PC-3 (cell line): ENCODE data around the gene ZNF79. TPM values are rescaled to one million over a fixed set of nuclear protein-coding genes. Genes with fewer than 3 reads are reported as not detected.

Experiments
- ATAC-seq: fragments of 200-7000 bp; cut with Tn5 transposase; 2 replicates; pipeline ENCODE4 v1.9.1; 2020; ENCODE audit warnings: mild to moderate bottlenecking, moderate library complexity
- BruUV-seq: library from RNA; stranded (reverse); fragments of 400-500 nt; replicated peaks from 2 replicates; lab custom pipeline; 2021; lab: Mats Ljungman, UMichigan
- CTCF ChIA-PET: fragments of 300-600 bp; sonication (Branson Sonifier 250); formaldehyde crosslinking; loops from one replicate; lab custom pipeline; 2022; ENCODE audit warnings: antibody characterized with exemption; lab: Charles Lee
- POLR2A ChIA-PET: fragments of 300-600 bp; sonication (Branson Sonifier 250); formaldehyde crosslinking; loops from one replicate; lab custom pipeline; 2022; ENCODE audit warnings: antibody characterized with exemption; ENCODE audit not compliant: unreplicated experiment; lab: Charles Lee
- DNase-seq: peaks from one replicate; pipeline ENCODE4 v3.0.0-alpha.2; 2015
- H2AFZ ChIP-seq: fragments of 300-600 bp; sonication (generic); 2 replicates; pipeline ENCODE4 v1.6.0; 2016; ENCODE audit warnings: antibody characterized with exemption, low read length
- H3F3A ChIP-seq: fragments of 300-600 bp; sonication (generic); one replicate; pipeline ENCODE4 v1.6.0; 2017; ENCODE audit warnings: antibody characterized with exemption, low read length, control low read depth, mild to moderate bottlenecking; ENCODE audit not compliant: unreplicated experiment
- H3K27ac ChIP-seq: fragments of 300-600 bp; sonication (generic); 2 replicates; pipeline ENCODE4 v1.5.1; 2016; ENCODE audit warnings: mild to moderate bottlenecking, low read length
- H3K27me3 ChIP-seq: fragments of 300-600 bp; sonication (generic); 2 replicates; pipeline ENCODE4 v1.6.1; 2016; ENCODE audit warnings: low read length, mixed read lengths
- H3K36me3 ChIP-seq: fragments of 300-600 bp; sonication (generic); 2 replicates; pipeline ENCODE4 v1.6.1; 2016; ENCODE audit warnings: low read depth, mixed run types, low read length, mixed read lengths
- H3K4me1 ChIP-seq: fragments of 300-600 bp; sonication (generic); 2 replicates; pipeline ENCODE4 v1.5.1; 2016; ENCODE audit warnings: low read length; ENCODE audit not compliant: insufficient read depth
- H3K4me2 ChIP-seq: fragments of 300-600 bp; sonication (generic); 2 replicates; pipeline ENCODE4 v1.6.0; 2016; ENCODE audit warnings: low read length
- H3K4me3 ChIP-seq: fragments of 300-600 bp; sonication (generic); 2 replicates; pipeline ENCODE4 v1.5.1; 2016; ENCODE audit warnings: mild to moderate bottlenecking, low read length, mixed read lengths
- H3K79me2 ChIP-seq: fragments of 300-600 bp; sonication (generic); 2 replicates; pipeline ENCODE4 v1.6.1; 2017; ENCODE audit warnings: low read length, mixed read lengths
- H3K9ac ChIP-seq: fragments of 300-600 bp; sonication (generic); 2 replicates; pipeline ENCODE4 v1.6.0; 2016; ENCODE audit warnings: mild to moderate bottlenecking, low read length
- H3K9me2 ChIP-seq: fragments of 300-600 bp; sonication (generic); replicated peaks from 2 replicates; pipeline ENCODE4 v1.6.1; 2016; ENCODE audit warnings: mixed run types, low read length, mixed read lengths
- H3K9me3 ChIP-seq: fragments of 300-600 bp; sonication (generic); 2 replicates; pipeline ENCODE4 v1.6.1; 2016; ENCODE audit warnings: low read length, mixed read lengths
- H4K20me1 ChIP-seq: fragments of 300-600 bp; sonication (generic); 2 replicates; pipeline ENCODE4 v1.6.1; 2016; ENCODE audit warnings: low read length, mixed read lengths
- EZH2 ChIP-seq: fragments of 300-600 bp; sonication (generic); IDR thresholded peaks from one replicate; pipeline ENCODE4 v1.6.1; 2017; ENCODE audit warnings: antibody characterized with exemption, mild to moderate bottlenecking, low read length; ENCODE audit not compliant: unreplicated experiment
- EZH2phosphoT487 ChIP-seq: fragments of 300-600 bp; sonication (generic); IDR thresholded peaks from 2 replicates; pipeline ENCODE4 v1.6.1; 2018; ENCODE audit warnings: mild to moderate bottlenecking, antibody characterized with exemption, low read length, borderline replicate concordance
- intact Hi-C: fragments of 100-400 bp; cut with micrococcal nuclease; formaldehyde crosslinking; loops from 2 replicates; pipeline ENCODE4 v1.9.0; 2023
- total RNA-seq: library from RNA; depleted of rRNA; stranded (reverse); fragments of >200 nt; gene quantifications from 2 replicates; pipeline ENCODE4 v1.2.3, GENCODE V29; 2014
- TF ChIP-seq, protein P1 (sequence below): fragments of 300-600 bp; sonication (generic); conservative IDR thresholded peaks from 2 replicates; pipeline ENCODE4 v1.5.1; 2017; ENCODE audit warnings: antibody characterized with exemption, low read depth, mild to moderate bottlenecking, low read length

The ZNF79 gene
- total RNA-seq, 1 experiment from 2014 or later = 4.9 TPM

DNA sequence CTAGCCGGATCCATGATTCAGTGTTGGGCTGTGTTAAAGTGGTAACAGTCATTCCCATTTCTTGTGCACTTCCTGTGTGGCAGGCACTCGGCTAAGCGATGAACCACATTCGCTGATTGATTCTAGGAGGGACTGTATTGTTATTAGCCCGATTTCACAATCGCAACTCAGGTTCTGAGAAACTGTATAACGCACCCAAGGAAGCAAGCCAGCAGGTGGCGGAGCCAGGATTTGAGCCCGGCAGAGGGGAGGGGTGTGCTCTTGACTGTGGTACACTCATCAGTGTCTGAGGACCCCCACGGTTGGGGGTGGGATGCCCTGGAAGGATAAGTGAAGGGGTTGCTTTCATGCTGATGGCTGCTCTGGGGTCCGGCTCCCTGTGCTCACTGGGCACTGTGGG is 61.8 kb downstream of the ZNF79 start:
- ChIA-PET POLR2A (no interaction called here), CTCF (no interaction called here)
- BruUV-seq = no TSS peak

DNA sequence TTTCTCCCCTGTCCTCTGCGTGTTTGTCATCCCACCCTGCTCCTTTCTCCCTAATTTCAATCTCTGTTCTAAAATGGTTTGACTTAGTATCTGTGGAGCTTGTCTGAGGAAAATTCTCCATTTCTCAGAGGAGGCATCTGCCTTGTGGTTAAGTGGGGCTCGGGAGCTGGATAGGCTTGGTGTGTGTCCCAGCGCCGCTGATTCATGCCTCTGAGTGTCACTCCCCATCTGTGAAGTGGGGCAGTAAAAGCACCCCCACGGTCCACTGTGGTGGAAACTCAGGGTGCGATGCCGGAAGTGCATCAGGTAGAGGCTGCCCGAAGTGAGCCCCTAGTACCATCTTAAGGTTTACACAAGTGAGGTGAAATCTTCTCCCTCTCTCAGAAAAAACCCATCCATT is 64.8 kb downstream of the ZNF79 start:
- no peak for DNase-seq
- no peak overlapping the region for H3K27ac ChIP-seq
- no peak overlapping the region for H2AFZ ChIP-seq
- H3K27me3 ChIP-seq = no peaks in the 10 kb centered on the region
- ChIA-PET CTCF (no interaction called here), POLR2A (no interaction called here)
- H3K4me2 ChIP-seq = no peak overlapping the region
- no peak for ATAC-seq
- no peaks in the 10 kb centered on the region for H4K20me1 ChIP-seq
- no peak overlapping the region for H3K4me3 ChIP-seq
- no peaks in the 10 kb centered on the region for H3K4me1 ChIP-seq
- TF ChIP-seq EZH2phosphoT487 (no peak), EZH2 (no peak)
- TF ChIP-seq, protein P1, sequence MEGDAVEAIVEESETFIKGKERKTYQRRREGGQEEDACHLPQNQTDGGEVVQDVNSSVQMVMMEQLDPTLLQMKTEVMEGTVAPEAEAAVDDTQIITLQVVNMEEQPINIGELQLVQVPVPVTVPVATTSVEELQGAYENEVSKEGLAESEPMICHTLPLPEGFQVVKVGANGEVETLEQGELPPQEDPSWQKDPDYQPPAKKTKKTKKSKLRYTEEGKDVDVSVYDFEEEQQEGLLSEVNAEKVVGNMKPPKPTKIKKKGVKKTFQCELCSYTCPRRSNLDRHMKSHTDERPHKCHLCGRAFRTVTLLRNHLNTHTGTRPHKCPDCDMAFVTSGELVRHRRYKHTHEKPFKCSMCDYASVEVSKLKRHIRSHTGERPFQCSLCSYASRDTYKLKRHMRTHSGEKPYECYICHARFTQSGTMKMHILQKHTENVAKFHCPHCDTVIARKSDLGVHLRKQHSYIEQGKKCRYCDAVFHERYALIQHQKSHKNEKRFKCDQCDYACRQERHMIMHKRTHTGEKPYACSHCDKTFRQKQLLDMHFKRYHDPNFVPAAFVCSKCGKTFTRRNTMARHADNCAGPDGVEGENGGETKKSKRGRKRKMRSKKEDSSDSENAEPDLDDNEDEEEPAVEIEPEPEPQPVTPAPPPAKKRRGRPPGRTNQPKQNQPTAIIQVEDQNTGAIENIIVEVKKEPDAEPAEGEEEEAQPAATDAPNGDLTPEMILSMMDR = no peak
- no peaks in the 10 kb centered on the region for H3K9me2 ChIP-seq
- H3K79me2 ChIP-seq = no peaks in the 10 kb centered on the region
- H3K9ac ChIP-seq = no peak overlapping the region
- no peaks in the 10 kb centered on the region for H3K36me3 ChIP-seq
- BruUV-seq = no TSS peak
- H3K9me3 ChIP-seq = no peaks in the 10 kb centered on the region
- intact Hi-C loops = no loop called here
- H3F3A ChIP-seq = no peaks in the 10 kb centered on the region

More for the DNA sequence above, 61.8 kb downstream of the ZNF79 start:
- no peak overlapping the region for H3K9ac ChIP-seq
- no peak overlapping the region for H2AFZ ChIP-seq
- TF ChIP-seq EZH2phosphoT487 (no peak), EZH2 (no peak)
- TF ChIP-seq, protein P1 = no peak
- no peaks in the 10 kb centered on the region for H3K9me3 ChIP-seq
- no peak overlapping the region for H3K27ac ChIP-seq
- no peaks in the 10 kb centered on the region for H3K36me3 ChIP-seq
- H3K79me2 ChIP-seq = no peaks in the 10 kb centered on the region
- DNase-seq = no peak
- no peaks in the 10 kb centered on the region for H4K20me1 ChIP-seq
- intact Hi-C loops = no loop called here
- no peaks in the 10 kb centered on the region for H3K27me3 ChIP-seq
- H3F3A ChIP-seq = no peaks in the 10 kb centered on the region
- H3K4me3 ChIP-seq = no peak overlapping the region
- no peak overlapping the region for H3K4me2 ChIP-seq
- no peaks in the 10 kb centered on the region for H3K4me1 ChIP-seq
- no peak for ATAC-seq
- no peaks in the 10 kb centered on the region for H3K9me2 ChIP-seq

DNA sequence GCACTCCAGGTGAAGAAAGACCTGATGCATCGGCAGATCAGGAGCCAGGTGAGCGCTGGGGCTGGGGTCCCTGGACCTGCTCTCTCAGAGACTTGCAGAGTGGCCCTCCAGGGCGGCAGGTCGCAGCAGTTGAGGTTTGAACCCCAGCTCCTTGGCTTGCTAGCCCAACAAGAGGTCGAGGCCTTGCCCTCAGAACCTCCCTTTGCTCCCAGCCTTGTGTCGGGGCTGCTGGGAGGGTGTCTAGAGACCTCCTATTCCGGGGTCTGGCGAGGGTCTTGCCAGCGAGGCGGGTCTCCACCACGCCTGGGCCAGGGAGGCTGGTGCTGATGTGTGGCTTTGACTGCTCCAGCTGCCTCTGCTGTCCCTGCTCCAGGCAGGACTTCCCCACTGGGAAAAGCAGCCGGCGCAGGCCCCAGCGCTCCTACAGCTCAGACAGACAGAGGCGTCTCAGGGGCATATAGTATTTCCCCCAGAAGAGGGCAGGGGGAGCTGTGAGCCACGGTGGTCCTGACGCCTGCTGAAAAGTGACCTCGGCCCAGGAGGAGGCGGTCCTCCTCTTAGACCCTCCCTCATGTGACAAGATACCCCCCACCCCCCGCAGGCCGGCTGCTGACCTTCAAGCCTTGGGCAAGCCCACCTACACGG is 65.4 kb downstream of the ZNF79 start:
- H3K4me1 ChIP-seq = no peaks in the 10 kb centered on the region
- BruUV-seq = no TSS peak

More for the DNA sequence above, 65.4 kb downstream of the ZNF79 start:
- Histone ChIP-seq H3K9me2 (no peaks in the 10 kb centered on the region), H4K20me1 (no peaks in the 10 kb centered on the region), H3K4me2 (no peak overlapping the region), H2AFZ (no peak overlapping the region), H3K79me2 (no peaks in the 10 kb centered on the region), H3K27ac (no peak overlapping the region), H3K36me3 (no peaks in the 10 kb centered on the region), H3K27me3 (no peaks in the 10 kb centered on the region), H3F3A (no peaks in the 10 kb centered on the region), H3K9ac (no peak overlapping the region), H3K9me3 (no peaks in the 10 kb centered on the region), H3K4me3 (no peak overlapping the region)
- ChIA-PET POLR2A (no interaction called here), CTCF (no interaction called here)
- ATAC-seq = no peak
- intact Hi-C loops = no loop called here
- DNase-seq = no peak
- no peak for TF ChIP-seq EZH2
- no peak for TF ChIP-seq EZH2phosphoT487
- TF ChIP-seq, protein P1 = no peak
